Coronary artery (tissue), 2 donors: Measurements from ENCODE around the gene PANX2.

ENCODE experiments used
- DNase-seq: peaks from one replicate; pipeline ENCODE4 v3.0.0-alpha.2; 2017; ENCODE audit warnings: low spot score
- H3K27ac ChIP-seq, 2 donors: fragments of 200-600 bp; sonication (generic); one replicate each; pipeline ENCODE4 v1.5.1; 2016 to 2019
- H3K4me3 ChIP-seq: fragments of 200-600 bp; sonication (generic); 2 replicates; pipeline ENCODE4 v1.5.1; 2016; ENCODE audit warnings: mild to moderate bottlenecking, moderate library complexity
- CTCF ChIP-seq: fragments of 200-600 bp; sonication (generic); IDR thresholded peaks from one replicate; pipeline ENCODE4 v1.5.1; 2019; ENCODE audit warnings: antibody characterized with exemption

Gene PANX2

GRCh38 chr22:50205781-50206569 is 35.4 kb downstream of the PANX2 start:
- Histone ChIP-seq H3K27ac (no peak overlapping the region), H3K4me3 (no peak overlapping the region)
- no peak for DNase-seq
- no peak for TF ChIP-seq CTCF

GRCh38 chr22:50206599-50206998 is 36.1 kb downstream of the PANX2 start:
- H3K4me3 ChIP-seq, result no peak overlapping the region
- H3K27ac ChIP-seq, result no peak overlapping the region
- no peak for TF ChIP-seq CTCF
- DNase-seq, result no peak

- Histone ChIP-seq H3K27ac (no peak overlapping the region), H3K4me3 (no peak overlapping the region)
- no peak for DNase-seq
- TF ChIP-seq CTCF, result no peak
Measured at GRCh38 chr22:50207383-50208140, 37.0 kb downstream of the PANX2 start.

- no peak overlapping the region for H3K4me3 ChIP-seq
- no peak for TF ChIP-seq CTCF
- no peak overlapping the region for H3K27ac ChIP-seq
- no peak for DNase-seq
Measured at GRCh38 chr22:50208430-50208938, 38.0 kb downstream of the PANX2 start.

GRCh38 chr22:50208939-50209892 is 38.7 kb downstream of the PANX2 start:
- Histone ChIP-seq H3K27ac (no peak overlapping the region), H3K4me3 (no peak overlapping the region)
- no peak for DNase-seq
- TF ChIP-seq CTCF, result no peak

GRCh38 chr22:50209893-50210292 is 39.4 kb downstream of the PANX2 start:
- Histone ChIP-seq H3K4me3 (no peak overlapping the region), H3K27ac (no peak overlapping the region)
- TF ChIP-seq CTCF, result peak; percentile 80
- no peak for DNase-seq
